HG03108 (cell line): ENCODE data around the gene PCSK7.
"Not testable (repeated sequence)": the region's sequence is repeated elsewhere in the genome, so short reads cannot be mapped to it uniquely, and the experiment has no call there.

Experiments
- ATAC-seq: cut with Tn5 transposase; IDR thresholded peaks from one replicate; pipeline ENCODE4 v1.9.1; 2021; ENCODE audit warnings: moderate library complexity; ENCODE audit not compliant: unreplicated experiment

The PCSK7 gene

DNA sequence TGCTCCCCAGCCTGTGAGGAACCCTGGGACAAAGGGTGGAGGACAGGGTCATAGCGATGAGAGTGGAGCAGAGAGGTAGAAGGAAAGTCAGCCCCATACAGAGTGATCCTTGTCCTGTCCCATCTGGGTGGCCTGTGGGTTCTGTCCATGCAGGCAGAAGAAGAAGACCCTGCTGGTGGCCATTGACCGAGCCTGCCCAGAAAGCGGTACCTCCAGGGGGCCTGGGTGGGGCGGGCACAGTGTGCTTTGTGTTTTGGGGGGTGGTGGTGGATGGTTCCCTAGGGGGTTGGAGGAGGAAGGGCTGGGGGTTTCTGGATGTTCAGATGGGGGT lies 45.5 kb downstream of the PCSK7 start:
- ATAC-seq, result no peak

DNA sequence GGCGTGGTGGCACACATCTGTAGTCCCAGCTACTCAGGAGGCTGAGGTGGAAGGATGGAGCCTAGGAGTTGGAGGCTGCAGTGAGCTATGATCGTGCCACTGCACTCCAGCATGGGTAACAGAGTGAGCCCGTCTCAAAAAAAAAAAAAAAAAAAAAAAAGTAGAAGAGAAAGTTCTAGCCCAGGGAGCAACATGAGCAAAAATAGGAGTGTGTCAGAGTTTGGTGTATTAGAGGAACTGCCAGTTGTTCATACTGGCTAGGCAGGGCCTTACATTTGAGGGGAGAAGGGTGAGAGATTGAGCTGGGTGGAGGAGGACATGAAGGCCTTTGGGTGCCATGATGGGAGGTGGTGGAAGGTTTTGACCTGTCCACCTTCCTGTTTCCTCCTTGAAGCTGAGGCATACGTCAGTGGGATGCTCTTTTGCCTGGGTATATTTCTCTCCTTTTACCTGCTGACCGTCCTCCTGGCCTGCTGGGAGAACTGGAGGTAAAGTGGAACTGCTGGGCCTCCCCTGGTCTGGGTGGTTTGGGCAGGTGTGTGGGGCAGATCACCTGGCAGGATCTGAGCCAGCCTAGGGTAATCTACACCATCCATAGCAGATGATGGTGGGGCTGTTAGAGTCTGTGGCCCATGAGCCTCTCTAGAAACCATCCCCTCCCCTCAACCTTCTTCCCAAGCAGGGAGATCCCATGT lies 46.0 kb downstream of the PCSK7 start:
- ATAC-seq, result no peak

DNA sequence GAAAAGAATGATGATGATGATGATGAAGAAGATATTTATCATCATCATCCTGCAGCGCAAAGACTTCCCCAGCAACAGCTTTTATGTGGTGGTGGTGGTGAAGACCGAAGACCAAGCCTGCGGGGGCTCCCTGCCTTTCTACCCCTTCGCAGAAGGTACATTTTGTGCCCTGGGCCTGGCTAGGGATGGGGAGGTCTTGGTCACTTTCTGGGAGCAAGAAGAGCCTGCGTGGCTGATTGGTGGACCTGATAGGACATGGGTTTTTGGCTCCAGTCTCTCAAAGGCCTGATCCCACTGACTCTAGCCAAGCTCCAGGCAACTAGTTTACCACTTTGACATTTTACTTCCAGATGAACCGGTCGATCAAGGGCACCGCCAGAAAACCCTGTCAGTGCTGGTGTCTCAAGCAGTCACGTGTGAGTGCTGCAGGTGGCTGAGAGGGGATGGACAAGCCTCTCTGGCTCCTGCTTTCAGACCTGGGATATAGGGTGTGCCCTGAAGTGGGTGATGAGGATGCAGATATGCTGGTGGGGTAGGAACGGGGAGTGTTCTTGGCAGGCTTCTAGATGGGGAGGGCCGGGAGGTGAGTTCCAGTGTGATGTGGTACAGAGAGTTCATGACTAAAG lies 48.0 kb downstream of the PCSK7 start:
- no peak for ATAC-seq

DNA sequence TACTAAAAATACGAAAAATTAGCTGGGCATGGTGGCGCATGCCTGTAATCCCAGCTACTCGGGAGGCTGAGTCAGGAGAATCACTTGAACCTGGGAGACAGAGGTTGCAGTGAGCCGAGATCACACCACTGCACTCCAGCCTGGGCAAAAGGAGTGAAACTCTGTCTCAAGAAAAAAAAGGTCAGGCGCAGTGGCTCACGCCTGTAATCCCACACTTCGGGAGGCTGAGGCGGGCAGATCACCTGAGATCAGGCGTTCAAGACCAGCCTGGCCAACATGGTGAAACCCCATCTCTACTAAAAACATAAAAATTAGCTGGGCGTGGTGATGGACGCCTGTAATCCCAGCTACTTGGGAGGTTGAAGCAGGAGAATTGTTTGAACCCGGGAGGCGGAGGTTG lies 48.7 kb downstream of the PCSK7 start:
- ATAC-seq, result not testable (repeated sequence)

DNA sequence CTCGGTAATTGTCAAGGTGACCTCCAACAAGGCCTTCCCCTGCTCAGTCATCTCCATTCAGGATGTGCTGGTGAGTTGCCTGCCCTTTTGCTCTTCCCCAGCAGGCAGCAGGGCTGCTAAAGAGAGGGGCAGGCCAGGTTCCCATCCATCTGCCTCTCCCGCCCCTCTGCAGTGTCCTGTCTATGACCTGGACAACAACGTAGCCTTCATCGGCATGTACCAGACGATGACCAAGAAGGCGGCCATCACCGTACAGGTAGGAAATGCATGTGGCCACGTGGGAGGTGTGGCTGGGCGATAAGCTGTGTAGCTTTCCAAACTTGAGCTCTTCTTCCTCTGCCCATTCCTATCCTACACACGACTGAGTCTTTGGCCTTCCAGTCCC lies 49.3 kb downstream of the PCSK7 start:
- ATAC-seq, result no peak

DNA sequence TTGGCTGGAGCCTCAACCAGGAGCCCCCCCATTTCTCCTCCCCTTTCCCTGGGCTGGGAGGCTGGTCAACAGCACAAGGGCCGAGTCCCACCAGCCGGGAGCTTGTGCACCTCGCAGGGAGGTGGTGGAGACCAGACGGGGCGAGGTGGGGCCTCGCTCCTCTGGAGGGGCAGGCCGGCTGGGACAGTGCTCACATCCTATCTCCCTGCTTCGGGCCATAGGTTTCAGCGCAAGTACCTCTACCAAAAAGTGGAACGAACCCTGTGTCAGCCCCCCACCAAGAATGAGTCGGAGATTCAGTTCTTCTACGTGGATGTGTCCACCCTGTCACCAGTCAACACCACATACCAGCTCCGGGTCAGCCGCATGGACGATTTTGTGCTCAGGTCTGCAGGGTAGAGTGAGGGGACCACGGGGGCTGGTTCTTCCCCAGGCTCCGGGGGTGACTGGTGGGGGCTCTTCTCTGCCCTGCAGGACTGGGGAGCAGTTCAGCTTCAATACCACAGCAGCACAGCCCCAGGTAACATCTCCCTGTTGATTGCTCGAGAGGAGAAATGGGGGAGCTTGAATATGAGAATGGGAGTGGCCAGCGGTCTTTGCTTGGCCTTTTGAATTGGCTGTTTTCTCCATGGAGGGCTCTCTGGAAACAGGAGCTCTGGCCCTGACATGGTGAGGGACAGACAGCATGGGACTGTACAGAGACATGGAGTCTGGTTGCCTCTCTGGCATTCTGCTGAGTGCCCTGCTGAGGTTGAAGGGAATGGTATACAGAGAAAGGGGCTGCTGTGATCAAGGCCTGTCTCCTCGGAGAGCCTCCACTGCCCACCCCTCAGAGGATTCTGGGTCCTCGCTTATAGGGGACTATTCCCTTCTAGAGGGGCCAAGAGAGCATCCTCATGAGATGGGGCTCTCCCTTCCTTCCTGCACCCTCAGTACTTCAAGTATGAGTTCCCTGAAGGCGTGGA lies 50.0 kb downstream of the PCSK7 start:
- no peak for ATAC-seq

DNA sequence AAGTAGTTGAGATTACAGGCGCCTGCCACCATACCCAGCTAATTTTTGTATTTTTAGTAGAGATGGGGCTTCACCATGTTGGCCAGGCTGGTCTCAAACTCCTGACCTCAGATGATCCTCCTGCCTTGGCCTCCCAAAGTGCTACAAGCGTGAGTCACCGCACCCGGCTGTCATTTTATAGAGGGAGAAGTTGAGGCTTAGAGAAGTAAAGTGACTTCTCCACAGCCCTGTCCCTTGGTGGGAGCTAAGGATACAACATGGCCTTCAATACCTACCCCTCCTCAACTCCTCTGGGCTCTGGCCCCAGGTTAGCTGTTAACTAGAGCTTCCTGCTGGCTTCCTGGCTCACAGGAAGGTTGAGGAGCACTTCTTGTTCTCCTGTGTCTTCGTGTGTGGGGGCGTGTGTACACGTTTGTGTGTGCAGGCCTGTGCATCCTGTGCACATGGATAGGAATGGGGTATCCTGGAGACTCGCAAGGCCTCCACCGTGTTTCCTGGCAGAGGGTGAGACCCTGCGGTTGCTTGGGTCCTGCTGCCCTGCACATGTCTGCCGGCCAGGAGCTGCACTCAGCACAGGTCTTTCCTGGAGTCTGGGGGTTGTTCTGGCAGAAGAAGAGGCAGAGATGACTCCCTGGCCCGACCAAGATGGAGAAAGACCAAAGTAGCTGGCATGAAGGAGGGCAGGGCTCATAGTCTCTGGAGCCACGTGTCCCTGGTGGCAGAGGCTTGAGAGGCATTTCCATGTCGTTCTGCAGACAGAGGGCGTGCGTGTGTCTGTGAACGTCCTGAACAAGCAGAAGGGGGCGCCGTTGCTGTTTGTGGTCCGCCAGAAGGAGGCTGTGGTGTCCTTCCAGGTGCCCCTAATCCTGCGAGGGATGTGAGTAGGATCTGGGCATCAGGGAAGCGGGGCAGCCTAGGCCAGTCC lies 51.0 kb downstream of the PCSK7 start:
- ATAC-seq, result peak; percentile 24

DNA sequence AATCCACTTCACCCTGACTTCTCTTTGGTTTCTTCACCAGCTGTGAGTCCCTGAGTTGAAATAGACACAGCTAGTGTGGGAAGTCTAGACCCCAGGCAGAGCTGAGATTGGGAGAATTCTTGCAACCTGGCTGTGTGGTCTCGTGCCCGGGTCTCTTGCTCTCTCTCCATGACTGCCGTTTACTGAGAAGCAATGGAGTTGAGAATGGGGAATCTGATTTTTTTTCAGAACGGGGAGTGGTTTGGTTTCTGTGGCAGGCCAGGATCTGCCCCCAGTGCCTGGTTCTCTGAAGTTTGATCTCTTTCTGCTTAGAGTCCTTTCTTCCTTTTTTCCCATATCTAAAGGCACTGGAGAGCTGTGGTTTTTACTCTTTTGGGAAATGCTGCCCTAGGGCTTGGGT lies 51.9 kb downstream of the PCSK7 start:
- ATAC-seq, result no peak

DNA sequence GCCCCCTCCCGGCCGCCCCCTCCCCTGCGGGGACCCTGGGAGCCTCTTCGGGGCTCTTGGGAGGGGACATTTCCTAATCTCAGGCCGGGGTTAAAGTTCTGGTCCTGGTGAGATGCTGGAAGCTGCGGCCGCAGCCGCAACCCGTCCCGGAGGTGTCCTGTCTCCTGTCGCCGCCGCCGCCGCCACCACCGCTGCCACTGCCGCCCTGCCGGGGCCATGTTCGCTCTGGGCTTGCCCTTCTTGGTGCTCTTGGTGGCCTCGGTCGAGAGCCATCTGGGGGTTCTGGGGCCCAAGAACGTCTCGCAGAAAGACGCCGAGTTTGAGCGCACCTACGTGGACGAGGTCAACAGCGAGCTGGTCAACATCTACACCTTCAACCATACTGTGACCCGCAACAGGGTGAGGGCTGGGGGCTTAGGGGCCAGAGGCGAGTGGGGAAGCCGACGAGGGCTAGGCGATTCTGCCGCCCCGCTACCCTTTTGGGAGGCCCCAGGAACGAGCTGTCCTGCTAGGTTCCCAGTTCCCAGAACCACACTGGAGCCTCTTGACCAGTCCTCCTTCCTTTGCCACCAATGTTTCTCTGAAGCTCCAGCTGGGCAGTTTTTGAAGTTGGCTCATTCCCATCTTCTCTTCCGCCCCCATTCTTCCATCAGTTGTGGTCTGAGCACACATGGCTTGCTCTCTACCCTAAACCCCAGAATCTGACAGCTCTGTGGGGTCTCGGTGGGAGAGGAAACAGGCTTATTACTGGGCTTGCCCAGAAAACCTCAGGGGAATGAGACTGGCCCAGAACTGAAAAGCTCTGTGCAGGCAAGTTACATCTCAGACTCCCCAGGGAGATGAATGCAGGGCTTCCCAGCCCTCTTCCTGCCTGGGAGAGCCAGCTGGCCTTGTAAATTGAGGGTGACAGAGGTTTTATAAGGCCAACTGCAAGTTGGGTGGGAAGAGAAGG lies 52.5 kb downstream of the PCSK7 start:
- peak; percentile 14 for ATAC-seq

DNA sequence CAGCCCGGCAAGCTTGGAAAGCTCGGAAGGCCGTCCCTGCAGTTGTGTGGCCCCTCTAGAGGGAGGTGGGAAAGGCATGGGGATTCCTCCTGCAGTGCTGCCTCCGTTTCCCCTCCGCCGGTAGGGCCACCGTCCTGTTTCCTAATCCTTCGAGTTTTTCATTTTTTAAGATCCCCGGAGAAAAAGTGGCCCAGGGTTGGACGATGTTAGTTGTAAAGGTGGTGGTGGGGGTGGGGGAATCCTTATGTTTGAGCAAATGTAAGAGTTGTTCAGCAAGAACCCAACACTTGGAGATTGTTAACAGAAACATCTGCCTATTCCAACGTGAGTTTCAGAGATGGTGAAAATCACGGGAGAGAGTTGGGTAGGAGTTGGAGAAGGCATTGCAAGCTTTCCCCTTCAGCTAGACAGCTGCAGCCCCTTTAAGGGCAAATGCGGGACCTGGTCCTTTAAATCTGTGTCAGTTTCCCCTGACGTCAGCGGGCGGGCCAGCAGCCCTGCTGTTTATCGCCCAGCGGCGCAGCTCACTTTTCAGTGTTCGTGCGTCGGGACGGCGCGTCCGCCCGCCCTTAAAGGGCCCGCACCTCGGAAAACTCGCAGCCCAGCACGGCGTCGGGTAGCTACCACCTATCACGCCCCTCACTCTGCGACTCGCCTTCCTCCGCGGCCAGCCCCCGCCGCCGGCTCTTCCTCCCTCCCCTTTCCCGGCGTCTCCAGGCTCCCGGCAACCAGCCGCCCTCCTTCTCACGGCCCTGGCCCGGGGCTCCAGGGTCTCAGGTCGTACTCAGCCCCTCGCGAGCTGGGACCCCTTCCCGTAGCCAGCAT lies 53.5 kb downstream of the PCSK7 start, which contains the start of gene SIDT2:
SIDT2 (plus strand) TSS at position 534 of the 825 bp plus-strand sequence. CDS start 521 bp downstream, outside the sequence.
- ATAC-seq, result peak; percentile 90

DNA sequence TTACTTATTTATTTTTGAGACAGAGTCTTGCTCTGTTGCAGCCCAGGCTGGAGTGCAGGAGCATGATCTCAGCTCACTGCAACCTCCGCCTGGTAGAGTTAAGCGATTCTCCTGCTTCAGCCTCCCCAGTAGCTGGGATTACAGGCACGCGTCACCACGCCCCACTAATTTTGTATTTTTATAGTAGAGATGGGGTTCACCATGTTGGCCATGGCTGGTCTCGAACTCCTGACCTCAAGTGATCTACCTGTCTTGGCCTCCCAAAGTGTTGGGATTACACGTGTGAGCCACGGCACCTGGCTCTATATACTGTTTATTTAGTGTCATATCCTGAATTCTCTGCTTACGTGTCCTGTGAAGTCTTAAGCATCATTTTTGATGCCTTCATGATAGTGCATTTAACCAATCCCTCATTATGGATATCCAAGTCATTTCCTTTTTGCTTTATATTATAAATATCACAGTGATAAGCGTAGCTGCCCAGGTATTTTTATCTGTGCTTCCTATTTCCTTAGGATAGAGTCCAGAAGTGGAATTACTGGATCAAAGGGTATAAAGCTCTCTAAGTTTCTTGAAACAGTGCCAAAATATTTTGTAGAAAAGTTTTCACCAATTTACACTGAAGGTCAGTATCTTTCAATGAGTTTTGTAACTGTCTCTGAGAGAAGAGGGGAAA lies 54.2 kb downstream of the PCSK7 start:
- ATAC-seq, result no peak

DNA sequence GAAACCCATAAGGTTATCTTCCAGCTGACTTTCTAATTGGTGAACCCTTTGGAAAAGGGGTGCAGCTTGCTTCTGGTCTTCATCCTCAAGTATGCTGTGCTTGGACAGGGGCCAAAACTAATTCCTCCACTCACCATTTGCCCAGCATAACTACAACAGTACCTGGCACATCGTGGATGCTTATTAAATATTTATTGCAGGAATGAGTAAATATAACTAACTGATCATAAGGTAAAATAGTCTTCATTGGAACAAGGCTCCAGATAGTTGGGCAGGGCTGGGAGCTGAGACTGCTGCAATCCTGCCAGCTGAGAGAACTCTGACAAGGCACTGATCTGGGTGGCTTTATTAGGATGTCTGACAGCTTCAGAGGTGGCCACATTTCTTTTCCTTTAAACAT lies 55.7 kb downstream of the PCSK7 start:
- ATAC-seq, result no peak

DNA sequence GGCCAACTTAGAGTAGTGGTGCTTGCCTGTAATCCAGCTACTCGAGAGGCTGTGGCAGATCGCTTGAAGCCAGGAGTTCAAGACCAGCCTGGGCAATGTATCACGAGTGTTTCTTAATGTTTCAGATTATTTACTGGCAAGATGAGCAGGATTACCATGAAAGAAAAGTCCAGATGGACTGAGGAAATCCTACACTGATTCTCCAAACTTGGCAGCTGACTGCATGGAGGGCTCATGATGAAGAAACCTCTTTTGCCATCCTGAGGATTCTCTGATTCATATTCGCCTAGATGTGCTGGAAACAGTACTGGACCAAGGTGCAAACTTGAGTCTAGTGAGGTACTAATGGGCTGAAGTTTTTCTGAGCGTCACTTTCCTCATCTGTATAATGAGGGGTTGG lies 56.1 kb downstream of the PCSK7 start:
- no peak for ATAC-seq

DNA sequence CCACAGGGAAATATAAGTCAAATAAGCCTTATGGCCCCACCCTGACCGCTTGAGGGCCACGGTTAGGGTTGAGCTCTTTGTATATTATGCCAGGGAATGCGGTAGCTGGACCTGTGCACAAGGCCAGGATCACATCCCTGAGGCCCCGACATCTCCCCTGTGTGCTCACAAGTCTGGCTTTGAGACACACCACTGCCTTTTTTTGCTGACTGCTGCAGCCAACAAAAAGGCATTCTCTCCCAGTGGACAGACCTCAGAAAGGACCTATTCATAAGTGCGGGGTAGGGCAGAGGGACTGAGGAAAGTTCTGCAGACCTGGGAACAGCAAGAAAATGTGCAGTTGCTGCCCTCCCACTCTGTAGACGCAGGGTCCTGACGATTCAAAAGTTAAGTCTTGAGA lies 56.8 kb downstream of the PCSK7 start:
- no peak for ATAC-seq

DNA sequence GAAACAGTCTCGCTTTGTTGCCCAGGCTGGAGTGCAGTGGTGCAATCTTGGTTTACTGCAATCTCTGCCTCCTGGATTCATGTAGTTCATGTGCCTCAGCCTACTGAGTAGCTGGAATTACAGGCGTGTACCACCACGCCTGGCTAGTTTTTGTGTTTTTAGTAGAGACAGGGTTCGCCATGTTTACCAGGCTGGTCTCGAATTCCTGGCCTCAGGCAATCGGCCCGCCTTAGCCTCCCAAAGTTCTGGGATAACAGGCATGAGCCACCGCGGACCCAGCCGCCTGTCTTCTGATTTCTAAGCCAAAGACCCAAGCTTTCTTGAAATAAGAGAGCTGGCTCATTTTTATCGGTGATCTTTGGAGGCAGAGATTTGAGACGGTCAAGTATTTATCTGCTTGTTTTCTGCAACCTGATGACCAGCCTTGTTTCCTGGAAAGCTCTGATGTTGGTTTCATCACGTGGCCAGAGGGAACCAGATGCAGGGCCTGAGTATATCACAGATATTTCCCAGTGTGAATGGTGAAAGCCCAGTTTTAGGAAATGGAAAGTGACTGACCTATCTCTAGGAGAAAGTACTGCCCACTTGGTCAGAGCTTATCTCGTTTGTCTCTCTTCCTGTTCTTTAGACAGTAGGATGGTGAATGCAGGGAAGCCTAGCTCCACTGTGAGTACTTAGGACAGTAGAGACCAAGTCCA lies 59.0 kb downstream of the PCSK7 start:
- ATAC-seq, result no peak

DNA sequence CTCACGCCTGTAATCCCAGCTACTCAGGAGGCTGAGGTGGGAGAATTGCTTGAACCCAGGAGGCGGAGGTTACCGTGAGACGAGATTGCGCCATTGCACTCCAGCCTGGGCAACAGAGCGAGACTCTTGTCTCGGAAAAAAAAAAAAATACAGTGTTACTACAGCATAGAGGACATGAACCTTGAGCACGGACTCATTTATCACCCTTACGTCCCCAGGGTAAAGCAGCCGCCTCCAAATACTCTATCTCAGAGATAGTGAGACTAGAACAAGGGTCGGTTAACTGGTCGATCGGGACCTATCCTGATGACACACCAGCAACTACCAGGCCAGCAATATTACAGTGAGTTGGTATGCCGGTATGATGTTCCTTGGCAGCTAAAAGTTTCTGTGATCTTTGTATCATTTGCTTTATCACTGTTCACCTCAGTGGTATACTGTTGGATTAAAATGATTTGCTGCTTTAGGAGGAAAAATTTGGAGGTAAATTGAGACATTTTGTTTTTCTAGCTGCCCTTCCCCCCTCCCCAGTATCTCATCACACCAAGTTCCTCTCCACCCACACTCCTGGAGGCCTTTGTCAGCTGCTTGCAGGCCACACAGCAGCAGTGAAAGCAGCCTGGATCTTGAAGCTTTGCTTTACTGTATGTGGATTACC lies 60.3 kb downstream of the PCSK7 start:
- ATAC-seq, result no peak

DNA sequence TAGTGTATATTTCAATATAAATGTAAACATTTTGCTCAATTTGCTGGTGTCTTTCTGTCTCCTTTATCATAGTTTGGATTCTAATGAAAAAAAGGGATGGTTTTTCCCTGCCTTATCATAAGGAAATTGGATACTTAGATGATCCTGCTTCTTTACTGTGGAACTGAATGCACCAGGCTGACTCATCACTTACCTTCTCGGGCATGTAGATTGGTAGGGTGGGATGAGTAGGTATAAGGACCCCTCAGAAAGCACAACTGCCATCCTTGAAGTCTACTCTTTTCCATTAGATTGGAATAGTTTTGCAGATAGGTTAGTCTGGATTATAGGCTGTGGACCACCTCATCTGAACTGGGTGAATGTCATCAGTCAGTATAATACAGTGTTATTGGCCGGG lies 60.9 kb downstream of the PCSK7 start:
- ATAC-seq, result no peak
